Subcutaneous adipose tissue (tissue), 4 donors: ENCODE results near the gene FOXS1. TPM values are rescaled to one million over a fixed set of nuclear protein-coding genes. Genes with fewer than 3 reads are reported as not detected.

Source experiments
- total RNA-seq, 4 donors: library from RNA; depleted of rRNA; stranded (reverse); fragments of >200 nt; gene quantifications; one replicate each; pipeline ENCODE4 v1.1.0, GENCODE V29; 2016
- TF ChIP-seq, protein P1 (sequence below): fragments of 450-650 bp; IDR thresholded peaks from one replicate; pipeline ENCODE4 v1.5.1; 2016; ENCODE audit warnings: low read depth, mild to moderate bottlenecking, control low read depth, antibody characterized with exemption, moderate library complexity

FOXS1 gene
- total RNA-seq, 4 donors from 2014 or later = not detected

- TF ChIP-seq, protein P1, sequence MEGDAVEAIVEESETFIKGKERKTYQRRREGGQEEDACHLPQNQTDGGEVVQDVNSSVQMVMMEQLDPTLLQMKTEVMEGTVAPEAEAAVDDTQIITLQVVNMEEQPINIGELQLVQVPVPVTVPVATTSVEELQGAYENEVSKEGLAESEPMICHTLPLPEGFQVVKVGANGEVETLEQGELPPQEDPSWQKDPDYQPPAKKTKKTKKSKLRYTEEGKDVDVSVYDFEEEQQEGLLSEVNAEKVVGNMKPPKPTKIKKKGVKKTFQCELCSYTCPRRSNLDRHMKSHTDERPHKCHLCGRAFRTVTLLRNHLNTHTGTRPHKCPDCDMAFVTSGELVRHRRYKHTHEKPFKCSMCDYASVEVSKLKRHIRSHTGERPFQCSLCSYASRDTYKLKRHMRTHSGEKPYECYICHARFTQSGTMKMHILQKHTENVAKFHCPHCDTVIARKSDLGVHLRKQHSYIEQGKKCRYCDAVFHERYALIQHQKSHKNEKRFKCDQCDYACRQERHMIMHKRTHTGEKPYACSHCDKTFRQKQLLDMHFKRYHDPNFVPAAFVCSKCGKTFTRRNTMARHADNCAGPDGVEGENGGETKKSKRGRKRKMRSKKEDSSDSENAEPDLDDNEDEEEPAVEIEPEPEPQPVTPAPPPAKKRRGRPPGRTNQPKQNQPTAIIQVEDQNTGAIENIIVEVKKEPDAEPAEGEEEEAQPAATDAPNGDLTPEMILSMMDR = no peak
Measured at GRCh38 chr20:31817461-31817860, 27.9 kb downstream of the FOXS1 start.

DNA sequence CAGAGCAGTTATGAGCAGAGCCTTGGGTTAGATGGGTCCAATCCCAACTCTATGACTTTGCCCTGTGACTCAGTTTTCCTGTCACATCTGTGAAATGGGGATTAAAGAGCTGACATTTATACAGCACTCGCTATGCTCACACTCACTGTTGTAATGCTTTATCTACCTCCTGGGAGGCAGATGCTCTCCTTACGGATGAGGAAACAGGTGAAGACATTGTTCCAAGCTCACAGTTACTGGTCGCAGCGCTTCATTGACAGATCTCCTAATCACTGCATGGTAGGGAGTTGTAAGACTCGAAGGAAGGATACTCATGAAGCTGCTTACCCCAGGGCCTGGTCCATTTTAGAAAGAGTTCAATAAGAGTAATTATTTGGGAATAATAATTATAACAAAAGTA is 29.2 kb downstream of the FOXS1 start:
- TF ChIP-seq, protein P1 = no peak

GRCh38 chr20:31815408-31816188 is 29.8 kb downstream of the FOXS1 start:
- TF ChIP-seq, protein P1 = no peak

- TF ChIP-seq, protein P1 = no peak
Measured at GRCh38 chr20:31813611-31814010, 31.8 kb downstream of the FOXS1 start.

- TF ChIP-seq, protein P1 = no peak
Measured at GRCh38 chr20:31811796-31812728, 33.3 kb downstream of the FOXS1 start.

GRCh38 chr20:31811198-31811597 is 34.2 kb downstream of the FOXS1 start:
- TF ChIP-seq, protein P1 = no peak

DNA sequence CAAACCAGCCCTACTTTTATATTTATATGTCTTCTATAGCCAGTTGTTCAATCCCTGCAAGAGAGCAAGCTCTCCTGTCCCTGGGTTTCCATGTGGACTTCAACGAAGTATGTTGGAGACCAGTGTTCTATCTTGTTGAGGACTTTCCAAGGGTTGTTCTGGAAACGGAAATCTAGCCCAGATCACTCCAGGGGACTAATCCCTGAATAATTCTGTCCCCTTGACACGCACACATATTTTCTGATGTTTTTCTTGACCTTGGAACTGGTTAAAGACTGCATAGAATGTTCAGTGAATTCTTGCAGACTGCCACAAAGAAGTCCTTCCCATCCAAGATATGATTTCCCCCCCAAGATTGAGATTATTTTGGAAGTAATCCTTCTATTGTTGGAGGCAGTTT is 35.7 kb downstream of the FOXS1 start:
- TF ChIP-seq, protein P1 = no peak
